Measurements from ENCODE around the gene DSCAM.

DNA sequence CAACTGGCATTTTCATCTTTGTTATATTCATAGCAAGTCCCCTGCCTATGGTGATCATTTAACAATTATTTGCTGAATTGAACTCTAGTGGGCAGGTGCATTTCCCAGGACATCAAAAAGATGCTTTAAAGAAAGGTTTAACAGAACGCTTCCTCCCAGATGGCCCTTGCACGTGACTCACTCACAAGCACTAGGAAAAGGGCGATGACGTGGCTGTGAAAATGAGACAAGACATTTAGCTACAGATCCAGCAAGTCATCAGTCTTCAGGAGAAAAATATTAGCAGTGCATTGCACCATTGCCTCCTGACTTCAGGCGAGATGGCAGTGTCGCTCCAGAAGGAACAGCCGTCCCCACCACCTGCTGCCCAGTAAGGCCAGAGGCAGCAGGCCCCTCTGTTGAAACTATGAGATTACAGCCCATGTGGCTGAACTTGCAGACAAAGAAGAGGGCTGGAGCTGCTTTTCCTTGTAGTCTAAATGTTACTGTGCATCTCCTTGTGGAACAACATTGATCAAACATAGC lies 37.2 kb downstream of the DSCAM start:
- no peak for TF ChIP-seq POLR2A (IDR thresholded peaks at IDR 0.05)
- TF ChIP-seq, protein P1, sequence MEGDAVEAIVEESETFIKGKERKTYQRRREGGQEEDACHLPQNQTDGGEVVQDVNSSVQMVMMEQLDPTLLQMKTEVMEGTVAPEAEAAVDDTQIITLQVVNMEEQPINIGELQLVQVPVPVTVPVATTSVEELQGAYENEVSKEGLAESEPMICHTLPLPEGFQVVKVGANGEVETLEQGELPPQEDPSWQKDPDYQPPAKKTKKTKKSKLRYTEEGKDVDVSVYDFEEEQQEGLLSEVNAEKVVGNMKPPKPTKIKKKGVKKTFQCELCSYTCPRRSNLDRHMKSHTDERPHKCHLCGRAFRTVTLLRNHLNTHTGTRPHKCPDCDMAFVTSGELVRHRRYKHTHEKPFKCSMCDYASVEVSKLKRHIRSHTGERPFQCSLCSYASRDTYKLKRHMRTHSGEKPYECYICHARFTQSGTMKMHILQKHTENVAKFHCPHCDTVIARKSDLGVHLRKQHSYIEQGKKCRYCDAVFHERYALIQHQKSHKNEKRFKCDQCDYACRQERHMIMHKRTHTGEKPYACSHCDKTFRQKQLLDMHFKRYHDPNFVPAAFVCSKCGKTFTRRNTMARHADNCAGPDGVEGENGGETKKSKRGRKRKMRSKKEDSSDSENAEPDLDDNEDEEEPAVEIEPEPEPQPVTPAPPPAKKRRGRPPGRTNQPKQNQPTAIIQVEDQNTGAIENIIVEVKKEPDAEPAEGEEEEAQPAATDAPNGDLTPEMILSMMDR (IDR thresholded peaks at IDR 0.05 in 8 of 11, conservative IDR thresholded peaks at IDR 0.05 in 3 of 11): no peak

Data from spleen (tissue), 7 donors.